HG02588 (cell line): ENCODE measurements around the gene SYT2.
"Not testable (repeated sequence)": the region's sequence is repeated elsewhere in the genome, so short reads cannot be mapped to it uniquely, and the experiment has no call there.

Experiments
- ATAC-seq: cut with Tn5 transposase; IDR thresholded peaks from one replicate; pipeline ENCODE4 v1.9.1; 2021; ENCODE audit warnings: mild to moderate bottlenecking, moderate library complexity; ENCODE audit not compliant: unreplicated experiment

Gene SYT2

GRCh38 chr1:202710070-202711045 is at the start of gene SYT2:
Gene SYT2 (minus strand): TSS chr1:202710454. CDS start chr1:202605772, 104,682 bp downstream.
- ATAC-seq = no peak

GRCh38 chr1:202756391-202756790 is 46.1 kb upstream of the SYT2 start:
- ATAC-seq = no peak

- ATAC-seq = no peak
Measured at GRCh38 chr1:202754293-202754692, 44.0 kb upstream of the SYT2 start.

- ATAC-seq = no peak
Measured at GRCh38 chr1:202752774-202753173, 42.5 kb upstream of the SYT2 start.

- ATAC-seq = no peak
Measured at GRCh38 chr1:202750761-202751160, 40.5 kb upstream of the SYT2 start.

- ATAC-seq = no peak
Measured at GRCh38 chr1:202750024-202750423, 39.8 kb upstream of the SYT2 start.

GRCh38 chr1:202745323-202745888 is 35.2 kb upstream of the SYT2 start:
- no peak for ATAC-seq

- ATAC-seq = not testable (repeated sequence)
Measured at GRCh38 chr1:202744770-202745169, 34.5 kb upstream of the SYT2 start.

- ATAC-seq = no peak
Measured at GRCh38 chr1:202742496-202742895, 32.2 kb upstream of the SYT2 start.

GRCh38 chr1:202733251-202733650 is 23.0 kb upstream of the SYT2 start:
- no peak for ATAC-seq

- ATAC-seq = no peak
Measured at GRCh38 chr1:202728951-202729350, 18.7 kb upstream of the SYT2 start.

- no peak for ATAC-seq
Measured at GRCh38 chr1:202725526-202725925, 15.3 kb upstream of the SYT2 start.

- ATAC-seq = no peak
Measured at GRCh38 chr1:202723708-202724107, 13.5 kb upstream of the SYT2 start.

GRCh38 chr1:202723046-202723445 is 12.8 kb upstream of the SYT2 start:
- not testable (repeated sequence) for ATAC-seq

GRCh38 chr1:202716654-202717053 is 6.4 kb upstream of the SYT2 start:
- ATAC-seq = no peak

GRCh38 chr1:202714202-202714601 is 3.9 kb upstream of the SYT2 start:
- not testable (repeated sequence) for ATAC-seq

- no peak for ATAC-seq
Measured at GRCh38 chr1:202713110-202713509, 2.9 kb upstream of the SYT2 start.

- ATAC-seq = no peak
Measured at GRCh38 chr1:202711949-202712635, 1.8 kb upstream of the SYT2 start.

- no peak for ATAC-seq
Measured at GRCh38 chr1:202709276-202710041, 795 bp downstream of the SYT2 start.

- ATAC-seq = no peak
Measured at GRCh38 chr1:202708456-202709275, 1.6 kb downstream of the SYT2 start.
